DND-41 (cell line): ENCODE data around the gene MIS18A.

ENCODE experiments used
- EZH2 ChIP-seq: IDR thresholded peaks from 3 replicates; pipeline ENCODE4 v1.6.1; 2012; ENCODE audit warnings: borderline replicate concordance, low read depth, mild to moderate bottlenecking, moderate library complexity, low read length, inconsistent platforms; ENCODE audit not compliant: severe bottlenecking
- TF ChIP-seq, protein P1 (sequence below): IDR thresholded peaks from 2 replicates; pipeline ENCODE4 v1.5.1; 2012; ENCODE audit warnings: borderline replicate concordance, low read length, moderate library complexity, mild to moderate bottlenecking; ENCODE audit not compliant: poor library complexity, severe bottlenecking; ENCODE audit errors: extremely low read depth

DNA sequence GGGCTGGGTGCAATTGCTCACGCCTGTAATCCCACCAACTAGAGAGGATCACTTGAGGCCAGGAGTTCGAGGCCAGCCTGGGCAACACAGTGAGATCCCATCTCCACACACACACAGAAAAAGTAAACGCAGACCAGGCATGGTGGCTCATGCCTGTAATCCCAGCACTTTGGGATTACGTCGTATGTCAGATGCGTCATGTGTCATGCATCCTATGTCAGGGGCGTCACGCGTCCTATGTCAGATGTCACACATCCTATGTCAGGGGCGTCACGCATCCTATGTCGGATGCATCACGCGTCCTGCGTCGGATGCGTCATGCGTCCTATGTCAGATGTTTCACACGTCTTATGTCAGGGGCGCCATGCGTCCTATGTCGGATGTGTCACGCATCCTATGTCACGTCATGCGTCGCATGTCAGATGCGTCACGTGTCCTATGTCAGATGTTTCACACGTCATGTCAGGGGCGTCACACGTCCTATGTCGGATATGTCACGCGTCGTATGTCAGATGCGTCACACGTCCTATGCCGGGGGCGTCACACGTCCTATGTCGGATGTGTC lies 21.4 kb upstream of the MIS18A start:
- TF ChIP-seq, protein P1, sequence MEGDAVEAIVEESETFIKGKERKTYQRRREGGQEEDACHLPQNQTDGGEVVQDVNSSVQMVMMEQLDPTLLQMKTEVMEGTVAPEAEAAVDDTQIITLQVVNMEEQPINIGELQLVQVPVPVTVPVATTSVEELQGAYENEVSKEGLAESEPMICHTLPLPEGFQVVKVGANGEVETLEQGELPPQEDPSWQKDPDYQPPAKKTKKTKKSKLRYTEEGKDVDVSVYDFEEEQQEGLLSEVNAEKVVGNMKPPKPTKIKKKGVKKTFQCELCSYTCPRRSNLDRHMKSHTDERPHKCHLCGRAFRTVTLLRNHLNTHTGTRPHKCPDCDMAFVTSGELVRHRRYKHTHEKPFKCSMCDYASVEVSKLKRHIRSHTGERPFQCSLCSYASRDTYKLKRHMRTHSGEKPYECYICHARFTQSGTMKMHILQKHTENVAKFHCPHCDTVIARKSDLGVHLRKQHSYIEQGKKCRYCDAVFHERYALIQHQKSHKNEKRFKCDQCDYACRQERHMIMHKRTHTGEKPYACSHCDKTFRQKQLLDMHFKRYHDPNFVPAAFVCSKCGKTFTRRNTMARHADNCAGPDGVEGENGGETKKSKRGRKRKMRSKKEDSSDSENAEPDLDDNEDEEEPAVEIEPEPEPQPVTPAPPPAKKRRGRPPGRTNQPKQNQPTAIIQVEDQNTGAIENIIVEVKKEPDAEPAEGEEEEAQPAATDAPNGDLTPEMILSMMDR: no peak
- no peak for TF ChIP-seq EZH2
